CD4-positive, alpha-beta T cell treated with Interleukin-2 at 100 ng/mL for 4 hours (primary cell): Measurements from ENCODE around the gene ZP1.

Experiments used
- DNase-seq: peaks from one replicate; pipeline ENCODE4 v3.0.0-alpha.2; 2020; ENCODE audit warnings: low spot score

The ZP1 gene

DNA sequence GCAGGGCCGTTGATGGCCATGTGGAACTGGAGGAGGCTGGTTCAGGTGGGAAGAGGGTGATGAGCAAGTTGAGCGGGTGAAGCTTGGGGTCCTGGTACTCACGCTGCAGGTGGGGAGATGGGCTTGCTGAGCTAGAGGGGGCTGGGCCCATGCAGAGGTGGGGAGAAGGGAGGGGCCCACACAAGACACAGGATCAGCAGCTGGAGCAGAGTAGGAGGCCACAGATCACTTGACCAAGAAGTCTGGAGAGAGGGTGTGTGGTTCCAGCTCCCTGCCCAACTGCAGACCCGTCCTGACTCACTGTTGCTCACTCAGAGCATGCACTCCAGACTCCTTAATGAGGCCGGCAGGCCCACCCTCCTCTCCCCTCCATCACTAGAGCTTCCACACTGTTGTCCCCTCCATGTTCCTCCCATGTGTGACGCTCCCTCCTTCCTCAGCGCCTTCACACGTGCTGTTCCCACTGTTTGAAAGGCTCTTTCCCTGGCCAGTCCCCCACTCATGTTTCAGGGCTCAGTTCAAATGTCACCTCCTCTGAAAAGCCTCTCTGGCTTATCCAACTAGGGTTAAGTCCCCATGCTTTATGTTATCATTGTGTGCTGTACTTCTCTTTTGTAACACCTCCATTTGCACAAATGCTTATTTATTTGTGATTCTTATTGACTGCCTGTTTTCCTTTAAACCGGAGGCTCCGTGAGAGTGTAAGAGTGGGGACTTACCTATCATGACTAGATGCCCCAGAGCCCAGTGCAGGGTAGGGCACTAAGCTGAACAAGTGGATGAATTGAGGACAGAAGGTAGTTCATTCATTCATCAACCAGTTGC, 23.1 kb upstream of the ZP1 start:
- DNase-seq, result no peak

DNA sequence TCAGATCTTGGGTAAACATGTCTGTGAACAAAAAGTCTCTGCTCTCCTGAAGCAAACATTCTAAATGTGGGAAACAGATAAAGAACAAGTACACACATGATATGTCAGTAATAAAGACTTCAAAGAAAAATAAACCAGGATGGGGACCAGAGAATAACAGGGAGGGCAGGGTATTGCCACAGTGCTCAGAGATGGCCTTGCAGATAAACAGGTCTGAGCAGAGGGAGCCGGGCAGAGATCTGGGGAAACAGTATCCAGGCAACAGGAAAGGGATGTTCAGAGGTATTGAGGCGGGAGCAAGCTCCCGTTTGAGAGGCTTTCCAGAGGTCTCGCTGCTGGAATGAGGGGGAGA, 22.5 kb upstream of the ZP1 start:
- no peak for DNase-seq

DNA sequence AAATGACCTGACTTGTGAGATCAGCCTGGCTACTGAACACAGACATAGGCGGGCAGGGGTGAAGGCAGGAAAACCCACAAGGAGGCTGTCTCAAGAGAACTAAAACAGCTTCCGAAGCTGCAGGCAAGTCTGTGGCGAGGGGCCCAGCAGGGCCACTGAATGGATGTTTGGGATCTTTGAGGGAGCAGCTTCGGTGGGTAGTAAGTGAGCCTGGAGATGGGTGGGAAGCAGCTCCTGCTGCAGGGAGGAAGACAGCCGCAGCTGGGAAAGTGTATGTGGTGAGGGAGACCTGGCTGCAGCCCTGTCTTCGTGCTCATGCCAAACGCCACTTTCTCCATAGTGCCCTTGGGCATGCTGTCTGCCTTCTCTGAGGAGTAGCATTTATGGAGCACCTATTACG, 22.0 kb upstream of the ZP1 start:
- DNase-seq, result no peak

DNA sequence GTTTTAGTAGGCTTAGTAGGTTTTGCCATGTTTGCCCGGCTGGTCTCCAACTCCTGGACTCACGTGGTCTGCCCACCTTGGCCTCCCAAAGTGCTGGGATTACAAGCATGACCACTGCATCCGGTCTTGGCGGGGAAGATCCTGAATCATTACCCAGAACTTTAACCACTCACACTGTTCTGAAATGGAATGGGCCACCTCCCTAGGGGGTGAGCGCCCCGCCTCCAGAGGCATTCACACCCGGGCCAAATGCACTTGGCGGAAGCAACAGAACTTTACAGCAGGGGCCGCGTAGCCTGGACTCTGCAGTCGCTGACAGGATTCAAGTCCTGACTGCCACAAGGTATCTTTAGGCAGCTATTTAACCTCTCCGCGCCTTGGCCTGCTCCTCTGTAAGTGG, 20.1 kb upstream of the ZP1 start:
- DNase-seq, result no peak

DNA sequence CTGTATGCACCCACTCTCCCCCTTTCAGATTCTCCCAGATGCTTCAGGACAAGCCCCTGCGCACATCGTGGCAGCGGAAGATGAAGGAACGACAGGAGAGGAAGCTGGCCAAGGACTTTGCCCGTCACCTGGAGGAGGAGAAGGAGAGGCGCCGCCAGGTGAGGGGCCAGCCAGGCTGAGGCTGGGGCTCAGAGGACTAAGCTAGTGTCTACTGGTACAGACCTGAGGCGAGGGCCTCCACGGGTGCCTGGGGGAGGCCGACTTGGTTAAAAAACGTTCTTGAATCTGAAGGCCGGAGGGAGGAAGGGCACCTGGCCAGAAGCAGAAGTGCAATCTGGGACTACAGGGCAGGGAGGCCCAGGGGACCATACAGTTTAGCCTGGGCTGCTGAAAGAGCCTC, 19.4 kb upstream of the ZP1 start:
- no peak for DNase-seq

DNA sequence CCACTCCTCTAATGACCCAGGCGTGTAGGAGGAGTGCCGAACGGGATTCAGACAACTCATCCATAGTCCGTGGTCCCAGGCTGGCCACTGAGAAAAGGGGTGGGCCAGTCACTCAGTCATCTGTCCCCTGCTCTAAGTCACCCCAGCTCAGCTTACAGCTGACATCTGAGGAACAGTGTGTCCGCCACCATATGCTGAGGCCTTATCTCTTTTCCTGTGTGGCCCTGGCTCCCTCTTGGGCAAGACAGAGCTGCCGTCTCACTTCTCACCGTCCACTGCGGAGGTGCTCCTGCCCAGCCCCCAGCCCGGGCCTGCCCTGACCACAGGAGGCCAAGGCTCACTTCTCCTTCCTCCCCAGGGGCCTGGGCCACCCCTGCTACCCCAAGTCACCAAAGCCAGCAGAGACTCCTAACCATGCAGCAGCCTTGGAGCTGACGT, 18.6 kb upstream of the ZP1 start:
- no peak for DNase-seq

DNA sequence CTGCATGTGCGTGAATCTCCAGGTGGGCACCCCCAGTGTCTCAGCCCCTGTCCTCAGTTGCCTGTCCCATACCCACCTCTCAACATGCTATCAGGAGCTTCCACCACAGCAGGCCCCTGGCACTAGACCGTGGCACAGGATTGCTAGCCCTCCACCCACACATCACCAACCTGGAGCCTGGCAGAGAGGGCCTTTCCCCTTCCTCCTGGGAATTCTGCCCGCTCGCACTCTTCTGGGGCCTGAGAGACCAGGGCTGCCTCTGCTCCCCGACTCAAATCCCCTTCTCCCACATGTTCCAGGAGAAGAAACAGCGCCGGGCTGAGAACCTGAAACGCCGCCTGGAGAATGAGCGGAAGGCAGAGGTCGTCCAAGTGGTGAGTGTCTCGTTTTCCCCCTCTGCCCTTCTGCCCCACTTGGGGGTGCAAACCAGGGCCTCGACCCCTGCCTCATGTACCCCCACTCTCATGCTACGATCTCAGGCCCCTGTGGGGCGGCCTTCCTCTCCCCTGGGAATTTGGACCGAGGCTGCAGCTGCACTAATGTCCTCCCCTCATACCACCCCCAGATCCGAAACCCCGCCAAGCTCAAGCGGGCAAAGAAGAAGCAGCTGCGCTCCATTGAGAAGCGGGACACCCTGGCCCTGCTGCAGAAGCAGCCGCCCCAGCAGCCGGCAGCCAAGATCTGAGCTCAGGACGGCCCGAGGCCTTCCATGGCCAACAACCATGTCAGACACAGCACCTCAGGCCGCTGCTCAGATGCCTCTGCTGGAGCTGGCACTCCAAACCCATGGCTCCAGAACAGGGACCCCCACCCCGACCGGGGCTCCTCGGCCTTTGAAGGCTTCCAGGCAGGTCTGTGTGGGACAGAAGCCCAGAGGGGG, 17.5 kb upstream of the ZP1 start:
- no peak for DNase-seq

DNA sequence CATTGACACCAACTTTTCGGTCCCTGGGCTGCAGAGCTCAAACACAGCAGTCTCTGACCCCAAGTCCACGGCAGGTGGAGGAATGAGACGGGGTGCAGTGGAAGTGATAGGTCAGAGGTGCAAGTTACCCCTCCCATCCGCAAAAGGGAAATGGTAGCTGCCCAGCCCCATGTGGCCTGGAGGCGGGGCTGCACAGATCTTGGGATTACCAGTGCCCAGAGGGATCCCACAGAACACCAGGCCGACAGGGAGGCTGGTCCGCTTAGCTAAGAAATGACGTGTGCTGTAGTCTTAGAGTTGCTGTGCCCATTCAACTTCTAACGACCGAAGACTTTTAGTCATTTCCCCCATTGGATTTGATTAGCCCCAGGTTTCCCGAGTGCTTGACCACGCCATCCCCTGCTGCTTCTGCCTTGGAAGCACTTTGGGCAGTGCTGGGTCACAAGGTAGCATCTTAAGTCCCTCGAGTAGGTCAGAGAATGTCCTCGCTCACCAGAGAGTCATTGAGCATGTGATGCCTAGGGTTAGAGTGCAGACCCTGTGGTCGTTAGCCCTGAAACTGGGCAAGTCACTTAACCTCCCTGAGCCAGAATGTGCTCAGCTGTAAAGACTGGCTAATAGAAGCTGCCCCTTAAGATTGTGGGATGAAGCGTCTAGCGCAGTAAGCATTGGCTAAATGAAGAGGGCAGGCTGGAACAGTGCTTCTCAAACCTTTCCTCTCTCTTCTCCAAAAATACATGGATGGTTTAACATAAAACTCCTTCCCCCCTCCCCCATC, 15.8 kb upstream of the ZP1 start:
- no peak for DNase-seq

DNA sequence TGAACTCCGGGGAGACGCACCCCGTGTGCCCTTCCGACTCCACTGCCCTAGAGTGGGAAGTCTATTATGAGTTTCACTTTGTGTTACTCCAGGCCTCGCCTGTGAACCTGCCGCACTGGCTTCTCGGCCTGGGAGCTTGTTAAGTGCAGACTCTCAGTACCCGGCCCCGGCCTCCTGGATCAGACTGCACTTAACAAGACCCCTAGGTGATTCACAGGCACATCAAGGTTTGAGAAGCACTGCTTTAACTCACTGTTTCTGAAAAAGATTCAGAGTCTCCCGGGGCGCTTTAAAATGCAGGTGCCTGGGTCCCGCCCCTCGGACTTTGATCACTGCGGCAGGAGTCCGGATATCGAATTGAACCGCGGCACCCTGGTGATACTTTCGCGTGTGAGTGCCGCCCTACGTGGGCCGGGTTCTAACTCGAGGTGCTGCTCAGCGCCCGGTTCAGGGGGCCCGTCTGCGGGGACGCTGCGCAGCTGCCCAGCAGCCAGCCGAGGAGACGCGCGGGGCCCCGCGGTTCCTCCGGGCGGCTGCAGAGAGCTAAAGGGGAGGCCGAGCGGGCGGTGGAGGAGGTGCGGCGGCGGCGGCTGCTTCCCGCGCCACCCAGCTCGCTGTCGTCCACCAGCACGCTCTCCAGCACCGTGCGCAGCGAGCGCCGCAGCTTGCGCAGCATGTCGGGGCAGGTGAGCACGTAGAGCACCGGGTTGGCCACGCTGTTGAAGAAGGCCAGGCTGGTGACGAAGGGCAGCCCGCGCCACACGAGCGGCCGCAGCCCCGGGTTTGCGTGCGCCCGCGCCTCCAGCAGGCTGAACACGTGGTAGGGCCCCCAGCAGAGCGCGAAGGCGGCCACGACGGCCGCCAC, 15.0 kb upstream of the ZP1 start:
- DNase-seq, result no peak

DNA sequence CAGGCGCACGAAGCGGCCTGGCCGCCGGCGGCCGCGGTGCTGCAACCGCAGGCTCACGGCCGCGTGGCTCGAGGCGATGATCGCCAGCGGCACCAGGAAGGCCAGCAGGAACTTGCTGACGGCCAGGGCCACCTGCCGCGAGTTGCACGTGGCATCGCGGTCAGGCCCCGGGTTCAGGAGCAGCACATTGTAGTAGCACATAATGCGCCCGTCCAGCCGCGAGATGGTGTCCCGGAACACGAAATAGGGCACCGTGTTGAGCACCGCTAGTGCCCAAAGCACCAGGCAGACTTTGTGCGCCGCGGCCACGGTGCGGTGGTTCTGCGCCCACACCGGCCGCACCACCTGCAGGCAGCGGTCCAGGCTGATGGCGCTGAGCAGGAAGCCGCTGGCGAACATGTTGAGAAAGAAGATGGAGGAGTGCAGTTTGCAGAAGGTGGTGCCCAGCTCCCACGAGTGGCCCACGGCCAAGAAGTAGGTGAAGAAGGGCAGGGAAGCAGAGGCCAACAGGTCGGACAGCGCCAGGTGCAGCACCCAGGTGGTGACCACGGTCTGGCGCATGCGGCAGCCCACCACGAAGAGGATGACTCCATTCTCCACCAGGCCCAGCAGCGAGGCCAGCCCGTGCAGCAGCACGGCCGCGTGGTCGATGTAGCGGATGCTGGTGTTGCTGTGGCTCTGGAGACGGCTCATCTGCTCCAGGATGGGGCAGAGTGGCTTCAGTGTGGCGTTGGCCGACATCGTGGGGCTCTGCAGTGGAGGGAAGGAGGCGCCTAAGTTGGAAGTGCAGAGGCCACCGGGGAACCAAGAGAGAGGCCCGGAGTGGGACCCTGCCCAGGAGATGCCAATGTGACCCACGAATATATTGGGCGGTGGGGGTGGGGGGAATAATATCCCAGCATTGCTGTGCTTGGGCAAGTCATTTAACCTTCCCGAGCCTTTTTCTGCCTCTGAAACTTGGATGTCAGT, 14.1 kb upstream of the ZP1 start:
- no peak for DNase-seq

DNA sequence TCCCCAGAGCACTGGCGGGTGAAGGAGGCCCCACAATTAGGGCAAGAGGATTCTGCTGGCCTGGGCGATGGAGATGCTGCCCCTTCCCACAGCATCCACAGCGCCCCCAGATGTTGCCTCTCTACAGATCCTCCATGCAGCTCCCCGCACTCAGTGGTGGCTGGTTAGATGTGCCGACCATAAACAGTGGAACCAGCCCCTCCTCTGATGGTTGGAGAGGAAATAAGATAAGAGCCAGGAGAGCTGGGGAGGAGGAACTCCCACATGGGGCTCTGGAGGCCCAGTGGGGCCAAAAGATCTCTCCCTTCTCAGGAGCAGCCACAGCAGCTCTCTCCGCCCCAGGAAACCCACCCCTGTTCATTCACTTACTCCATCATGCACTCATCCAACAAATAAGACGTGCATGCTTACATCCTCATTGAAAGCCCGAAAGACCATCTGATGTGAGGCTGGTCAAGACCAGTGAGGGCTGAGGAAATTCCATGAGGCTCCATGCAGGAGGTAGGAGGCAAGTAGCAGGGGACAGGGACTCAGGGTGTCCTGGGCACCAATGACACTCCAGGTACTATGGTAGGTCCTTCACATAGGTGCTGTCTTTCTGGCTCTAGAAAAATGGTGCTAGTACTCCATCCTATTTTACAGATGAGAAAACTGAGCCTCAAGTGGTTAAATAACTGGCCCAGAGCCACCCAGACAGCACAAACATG, 13.0 kb upstream of the ZP1 start:
- no peak for DNase-seq

DNA sequence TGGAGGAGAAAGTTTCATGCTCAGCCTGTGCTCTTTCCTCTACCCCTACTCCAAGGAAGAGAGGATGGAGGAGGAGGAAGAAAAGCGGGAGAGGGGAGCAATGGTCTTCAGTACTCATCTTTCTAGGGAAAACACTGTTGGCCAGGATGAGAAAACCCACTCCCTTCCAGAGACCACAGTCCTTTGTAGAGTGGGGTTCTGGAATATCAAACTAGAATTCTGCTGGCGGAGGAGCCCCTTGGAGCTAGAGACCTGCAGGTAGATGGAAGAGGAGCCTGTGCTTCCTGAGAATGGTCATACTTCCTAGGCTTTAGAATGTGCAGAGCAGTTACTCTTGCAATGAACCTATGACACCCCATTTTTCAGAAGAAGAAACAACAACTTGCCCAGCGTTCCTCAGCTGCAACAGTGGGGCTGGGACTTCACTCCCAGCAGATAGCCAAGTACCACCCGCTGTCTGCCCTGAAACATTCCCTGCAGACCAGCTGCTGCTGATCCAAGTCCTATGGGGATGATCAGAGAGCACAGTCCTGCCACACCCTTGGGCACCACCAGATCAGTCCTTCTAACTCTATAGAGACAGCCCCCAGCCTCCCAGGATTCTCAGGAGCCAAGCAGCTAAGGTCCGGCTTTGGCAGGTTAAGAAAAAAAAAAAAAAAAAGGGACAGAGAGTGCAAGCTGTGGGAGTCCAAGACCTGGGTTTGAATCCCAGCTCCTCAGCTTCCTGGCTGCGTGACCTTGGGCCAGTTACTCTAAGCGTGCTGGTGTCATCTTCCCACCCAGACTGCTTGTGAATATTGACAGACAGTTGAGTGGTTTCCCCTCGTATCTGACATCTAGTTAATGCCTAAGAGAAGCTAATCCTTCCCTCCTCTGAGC, 12.3 kb upstream of the ZP1 start:
- no peak for DNase-seq

DNA sequence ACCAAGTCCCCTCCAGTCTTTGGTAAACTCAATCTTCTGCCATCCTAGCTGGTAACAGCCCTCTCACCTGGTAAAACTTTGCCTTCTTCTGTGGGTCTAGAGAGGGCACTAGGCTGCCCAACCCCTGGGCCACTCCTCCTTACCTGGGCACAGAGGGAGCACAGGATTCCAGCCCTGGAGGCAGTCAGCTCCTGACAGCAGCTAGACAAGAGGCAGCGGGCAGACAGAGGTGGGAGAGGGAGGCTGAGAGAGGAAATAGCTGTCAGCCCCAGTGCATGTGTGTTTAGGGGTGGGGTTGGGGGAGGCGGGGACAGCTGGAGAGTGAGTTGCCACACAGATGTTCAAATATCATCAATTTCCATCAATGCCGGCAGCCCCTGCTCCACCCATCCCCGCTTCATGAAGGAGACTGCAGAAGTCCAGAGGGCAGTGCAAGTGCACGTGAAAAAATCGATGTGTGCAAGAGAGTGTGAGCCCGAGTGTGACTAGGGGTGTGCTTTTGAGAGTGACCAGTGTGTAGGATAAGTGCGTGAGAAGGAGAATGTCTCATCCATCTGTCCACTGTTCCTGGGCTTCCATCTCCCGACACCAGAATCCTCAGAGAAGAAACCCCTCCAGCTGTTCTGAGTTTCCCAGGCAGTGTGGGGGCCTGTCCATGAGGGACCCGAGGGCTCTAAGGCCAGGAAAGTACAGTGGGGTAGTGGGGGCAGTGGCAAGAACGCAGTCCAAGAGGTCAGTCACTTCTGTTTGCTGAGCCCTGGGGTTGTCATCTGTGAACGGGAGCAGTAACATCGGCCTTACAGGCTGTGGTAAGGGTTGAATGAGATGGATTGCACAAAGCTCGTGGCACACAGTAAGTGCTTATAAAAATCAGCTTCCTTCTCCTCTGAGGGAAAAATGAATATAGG, 11.4 kb upstream of the ZP1 start, which contains the start of gene PTGDR2:
TSS of gene PTGDR2 (minus strand) at position 225 of the 908 bp plus-strand sequence. CDS start 2,228 bp downstream, outside the sequence.
- no peak for DNase-seq

DNA sequence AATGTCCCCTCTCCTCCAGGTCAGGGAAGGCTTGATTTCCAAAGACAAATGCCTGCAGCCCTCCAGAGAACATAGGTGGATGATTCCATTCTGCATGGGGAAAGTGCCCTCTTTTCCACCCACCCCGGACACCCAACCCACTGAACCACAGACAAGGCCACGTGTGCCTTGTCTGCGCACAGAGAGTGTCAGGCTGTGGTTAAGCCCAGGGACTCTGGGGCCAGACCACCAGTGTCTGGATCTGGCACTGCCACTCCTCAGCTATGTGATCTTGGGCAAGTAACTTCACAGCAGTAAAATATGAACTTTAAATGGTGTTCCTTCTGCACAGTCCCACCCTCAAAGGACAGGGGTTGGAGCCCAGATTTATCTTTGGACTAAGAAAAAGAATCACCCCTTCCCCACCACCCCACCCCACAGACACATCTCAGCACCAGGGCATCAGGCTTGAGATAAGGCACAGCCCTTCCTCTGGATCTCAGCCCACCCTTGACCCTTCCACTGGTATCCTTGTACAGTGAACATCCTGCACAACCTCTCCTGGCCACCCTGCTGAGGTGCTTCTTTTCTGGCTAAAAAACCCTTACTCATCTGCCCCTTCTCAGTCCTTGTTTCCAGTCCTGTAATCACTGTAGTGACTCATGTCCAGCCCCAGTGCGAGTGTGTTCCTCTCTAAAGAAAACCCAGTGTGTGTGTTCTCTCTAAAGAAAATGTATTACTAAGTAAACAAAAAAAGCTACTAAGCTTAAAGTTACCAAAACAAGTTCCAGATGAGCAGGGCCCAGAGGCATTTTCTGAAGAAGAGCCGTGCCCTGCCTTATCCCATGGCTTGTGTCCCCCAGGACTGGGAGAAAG, 9.7 kb upstream of the ZP1 start:
- DNase-seq, result no peak

DNA sequence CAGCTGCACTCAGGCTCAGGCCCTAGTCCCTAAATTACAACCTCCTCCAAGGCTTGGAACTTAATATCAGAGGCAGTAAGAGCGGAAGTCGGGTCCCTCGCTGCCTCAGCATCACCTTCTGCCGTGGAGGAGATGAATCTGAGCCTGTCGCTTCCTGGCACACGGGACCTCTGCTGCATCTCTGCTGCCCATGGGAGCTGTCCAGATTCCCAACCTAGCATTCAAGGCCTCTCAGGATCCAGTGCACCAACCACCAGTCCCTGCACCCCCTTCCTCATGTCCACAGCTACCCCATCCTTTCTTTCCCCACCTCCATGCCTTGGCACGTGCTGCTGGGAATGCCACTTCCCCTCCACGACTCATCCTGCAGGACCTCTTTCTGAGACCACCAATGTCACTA, 9.1 kb upstream of the ZP1 start:
- DNase-seq, result no peak

DNA sequence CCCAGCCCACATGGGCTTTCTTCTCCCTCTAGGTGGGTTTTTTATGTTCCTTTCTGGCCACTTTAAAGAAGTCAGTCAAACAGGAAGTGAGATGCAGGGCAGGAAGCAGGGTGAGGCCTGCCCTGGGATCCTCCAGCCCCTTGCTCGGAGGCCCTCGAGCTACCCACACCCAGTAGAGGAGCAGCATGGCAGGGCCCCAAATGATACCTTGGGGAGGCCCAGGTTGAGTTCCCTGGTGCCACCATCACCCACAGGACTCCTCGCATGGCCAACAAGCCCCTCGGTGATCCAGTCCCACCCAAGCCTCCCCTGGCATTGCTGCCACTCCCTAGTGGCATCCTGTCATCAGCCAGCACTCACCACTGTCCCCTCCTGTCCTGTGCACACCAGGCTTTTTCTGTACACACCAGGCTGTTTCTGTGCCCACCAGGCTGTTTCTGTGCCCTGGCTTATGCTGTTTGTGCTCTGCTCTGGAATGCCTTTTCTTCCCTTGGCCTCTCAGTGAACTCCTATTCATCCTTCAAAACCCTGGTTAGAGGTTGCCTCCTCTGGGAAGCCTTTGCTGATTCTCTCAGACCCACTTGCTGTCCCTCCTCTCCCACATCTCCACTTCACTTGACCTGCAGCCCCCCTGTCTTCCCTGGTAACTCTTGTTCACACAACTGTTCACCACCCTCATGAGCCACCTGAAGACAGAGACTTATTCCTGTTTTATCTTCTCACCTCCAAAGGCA, 8.4 kb upstream of the ZP1 start:
- DNase-seq, result no peak
